ENCODE results near the gene SYK. TPM values are rescaled to one million over a fixed set of nuclear protein-coding genes. Genes with fewer than 3 reads are reported as not detected.

Gene SYK
- total RNA-seq, 2 donors from 2014 or later, result 2.5 to 6.0 TPM

DNA sequence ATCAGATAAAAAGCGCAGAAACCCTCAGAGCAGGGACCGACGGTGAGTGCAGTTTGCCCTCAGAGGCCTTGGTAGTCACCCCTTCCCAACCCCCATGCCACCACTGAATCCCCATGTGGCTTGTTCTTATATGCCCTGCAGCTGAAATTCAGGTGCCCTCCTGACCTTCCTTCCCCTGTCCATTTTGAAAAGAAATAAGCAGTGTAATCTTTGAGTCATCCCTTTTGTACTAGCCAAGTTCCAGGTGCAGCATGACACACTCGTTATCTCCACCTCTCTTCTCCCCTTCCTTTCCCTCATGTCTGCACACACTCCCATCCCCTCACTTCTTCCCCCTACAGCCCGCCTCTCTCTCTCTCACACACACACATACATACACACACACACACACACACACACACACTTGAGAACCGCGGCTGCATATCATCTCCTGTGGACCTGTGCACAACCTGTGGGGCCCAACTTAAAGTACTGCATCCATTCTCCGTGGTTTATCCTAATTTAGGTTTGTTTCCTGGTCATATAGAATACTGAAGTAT lies 53.1 kb downstream of the SYK start:
- Mint-ChIP-seq H3K4me3 (no peak overlapping the region), H3K36me3 (ENCODE audit: low read depth) (no peaks in the 10 kb centered on the region), H3K4me1 (no peaks in the 10 kb centered on the region), H3K9me3 (no peaks in the 10 kb centered on the region), H3K27me3 (ENCODE audit: insufficient read depth) (no peaks in the 10 kb centered on the region), H3K27ac (no peak overlapping the region)
- 85 to 87% methylated on average over 4 to 8 of the region's 8 CpGs for WGBS, 2 experiments (ENCODE audit: insufficient coverage in 1 of 2, insufficient read length in 1 of 2)
- no peak for DNase-seq
- Histone ChIP-seq H3K9ac (ENCODE audit: extremely low read depth, low read length, poor library complexity, severe bottlenecking) (no peak overlapping the region), H3K4me3 (ENCODE audit: low read length) (no peak overlapping the region), H3K27me3 (ENCODE audit: control insufficient read depth, insufficient read depth, low read length, poor library complexity, severe bottlenecking) (no peaks in the 10 kb centered on the region), H3K27ac (ENCODE audit: low read depth, low read length) (no peak overlapping the region), H3K36me3 (ENCODE audit: control insufficient read depth, insufficient read depth, low read length) (no peaks in the 10 kb centered on the region), H3K9me3 (ENCODE audit: control insufficient read depth, low read length) (no peaks in the 10 kb centered on the region), H3K4me1 (ENCODE audit: control insufficient read depth, insufficient read depth, low read length) (no peaks in the 10 kb centered on the region)
- TF ChIP-seq, protein P1, sequence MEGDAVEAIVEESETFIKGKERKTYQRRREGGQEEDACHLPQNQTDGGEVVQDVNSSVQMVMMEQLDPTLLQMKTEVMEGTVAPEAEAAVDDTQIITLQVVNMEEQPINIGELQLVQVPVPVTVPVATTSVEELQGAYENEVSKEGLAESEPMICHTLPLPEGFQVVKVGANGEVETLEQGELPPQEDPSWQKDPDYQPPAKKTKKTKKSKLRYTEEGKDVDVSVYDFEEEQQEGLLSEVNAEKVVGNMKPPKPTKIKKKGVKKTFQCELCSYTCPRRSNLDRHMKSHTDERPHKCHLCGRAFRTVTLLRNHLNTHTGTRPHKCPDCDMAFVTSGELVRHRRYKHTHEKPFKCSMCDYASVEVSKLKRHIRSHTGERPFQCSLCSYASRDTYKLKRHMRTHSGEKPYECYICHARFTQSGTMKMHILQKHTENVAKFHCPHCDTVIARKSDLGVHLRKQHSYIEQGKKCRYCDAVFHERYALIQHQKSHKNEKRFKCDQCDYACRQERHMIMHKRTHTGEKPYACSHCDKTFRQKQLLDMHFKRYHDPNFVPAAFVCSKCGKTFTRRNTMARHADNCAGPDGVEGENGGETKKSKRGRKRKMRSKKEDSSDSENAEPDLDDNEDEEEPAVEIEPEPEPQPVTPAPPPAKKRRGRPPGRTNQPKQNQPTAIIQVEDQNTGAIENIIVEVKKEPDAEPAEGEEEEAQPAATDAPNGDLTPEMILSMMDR (conservative IDR thresholded peaks at IDR 0.05), result no peak

DNA sequence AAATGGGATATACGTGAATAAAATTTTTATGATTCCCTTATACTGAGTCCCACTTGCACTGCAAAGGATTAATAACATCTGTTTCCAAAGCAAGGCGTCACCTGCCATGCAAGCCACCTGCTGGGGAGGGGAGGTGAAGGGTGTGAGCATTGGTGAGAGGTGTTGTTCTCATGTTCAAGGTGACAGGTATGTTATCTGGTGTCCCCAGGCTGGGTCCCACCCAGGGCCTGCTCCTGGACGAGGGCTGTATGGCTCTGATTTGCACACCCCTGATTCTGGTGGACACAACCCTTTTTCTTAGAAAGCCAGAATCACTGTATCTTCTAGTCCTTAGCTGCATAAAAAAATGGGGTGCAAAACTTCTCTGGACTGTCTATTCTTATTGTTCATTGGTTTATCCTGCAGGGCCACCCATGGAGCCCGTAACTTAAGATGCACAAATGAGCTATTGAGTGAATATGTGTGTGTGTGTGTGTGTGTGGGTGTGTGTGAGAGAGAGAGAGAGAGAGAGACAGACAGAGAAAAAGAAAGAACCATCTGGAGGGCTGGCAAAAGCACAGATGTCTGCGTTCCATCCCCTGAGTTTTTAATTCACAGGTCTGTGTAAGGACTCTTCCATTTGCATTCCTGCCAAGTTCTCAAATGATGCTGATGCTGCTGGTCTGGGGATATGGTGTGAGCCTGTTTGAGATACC lies 53.7 kb downstream of the SYK start:
- Histone ChIP-seq H3K27ac (ENCODE audit: low read depth, low read length) (no peak overlapping the region), H3K9me3 (ENCODE audit: control insufficient read depth, low read length) (no peaks in the 10 kb centered on the region), H3K36me3 (ENCODE audit: control insufficient read depth, insufficient read depth, low read length) (no peaks in the 10 kb centered on the region), H3K4me1 (ENCODE audit: control insufficient read depth, insufficient read depth, low read length) (no peaks in the 10 kb centered on the region), H3K27me3 (ENCODE audit: control insufficient read depth, insufficient read depth, low read length, poor library complexity, severe bottlenecking) (no peaks in the 10 kb centered on the region), H3K4me3 (ENCODE audit: low read length) (no peak overlapping the region), H3K9ac (ENCODE audit: extremely low read depth, low read length, poor library complexity, severe bottlenecking) (no peak overlapping the region)
- no peaks in the 10 kb centered on the region for H3K9me3 Mint-ChIP-seq
- no peaks in the 10 kb centered on the region for H3K27me3 Mint-ChIP-seq (ENCODE audit: insufficient read depth)
- TF ChIP-seq, protein P1 (conservative IDR thresholded peaks at IDR 0.05), result no peak
- H3K27ac Mint-ChIP-seq, result no peak overlapping the region
- H3K4me3 Mint-ChIP-seq, result no peak overlapping the region
- no peaks in the 10 kb centered on the region for H3K4me1 Mint-ChIP-seq
- no peak for DNase-seq
- H3K36me3 Mint-ChIP-seq (ENCODE audit: low read depth), result no peaks in the 10 kb centered on the region
- WGBS, 2 experiments (ENCODE audit: insufficient coverage in 1 of 2, insufficient read length in 1 of 2), result 87 to 95% methylated on average over 3 to 5 of the region's 5 CpGs

DNA sequence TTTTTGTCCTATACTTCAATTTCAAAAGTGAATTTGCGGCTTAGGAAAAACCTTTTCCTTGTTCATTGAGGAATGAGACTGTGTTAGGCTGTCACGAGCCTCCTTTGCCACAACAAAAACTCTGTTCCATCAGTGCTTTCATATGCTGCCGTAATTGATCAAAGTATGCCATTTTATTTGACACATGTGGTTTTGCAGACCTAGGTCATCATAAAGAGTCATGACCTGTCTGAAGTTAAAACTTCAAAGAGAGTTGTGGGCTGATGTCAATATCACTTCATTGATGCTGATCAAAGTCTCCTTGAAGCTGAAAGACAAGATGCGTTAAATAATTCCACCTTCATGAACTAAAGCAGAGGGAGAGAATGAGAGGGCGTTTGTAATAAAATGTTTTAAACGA lies 55.5 kb downstream of the SYK start:
- no peaks in the 10 kb centered on the region for H3K27me3 ChIP-seq (ENCODE audit: control insufficient read depth, insufficient read depth, low read length, poor library complexity, severe bottlenecking)
- no peaks in the 10 kb centered on the region for H3K4me1 ChIP-seq (ENCODE audit: control insufficient read depth, insufficient read depth, low read length)
- no peaks in the 10 kb centered on the region for H3K27me3 Mint-ChIP-seq (ENCODE audit: insufficient read depth)
- no peaks in the 10 kb centered on the region for H3K36me3 Mint-ChIP-seq (ENCODE audit: low read depth)
- no peak overlapping the region for H3K27ac ChIP-seq (ENCODE audit: low read depth, low read length)
- no peaks in the 10 kb centered on the region for H3K9me3 ChIP-seq (ENCODE audit: control insufficient read depth, low read length)
- WGBS, 2 experiments (ENCODE audit: insufficient coverage in 1 of 2, insufficient read length in 1 of 2), result 93% methylated on average over 5 to 6 of the region's 6 CpGs
- H3K4me1 Mint-ChIP-seq, result no peaks in the 10 kb centered on the region
- no peak for DNase-seq
- H3K36me3 ChIP-seq (ENCODE audit: control insufficient read depth, insufficient read depth, low read length), result no peaks in the 10 kb centered on the region
- no peak overlapping the region for H3K4me3 Mint-ChIP-seq
- no peak overlapping the region for H3K4me3 ChIP-seq (ENCODE audit: low read length)
- H3K9me3 Mint-ChIP-seq, result no peaks in the 10 kb centered on the region
- TF ChIP-seq, protein P1 (conservative IDR thresholded peaks at IDR 0.05), result no peak
- H3K9ac ChIP-seq (ENCODE audit: extremely low read depth, low read length, poor library complexity, severe bottlenecking), result no peak overlapping the region
- no peak overlapping the region for H3K27ac Mint-ChIP-seq

Measured in endodermal cell (in vitro differentiated cells).